HG02759 (cell line): ENCODE measurements around the gene ADAMTS17.
A peak's percentile ranks its signal among the peaks of the same experiment; 100 is the strongest.
"Not testable (repeated sequence)": the region's sequence is repeated elsewhere in the genome, so short reads cannot be mapped to it uniquely, and the experiment has no call there.

Experiments
- ATAC-seq: cut with Tn5 transposase; IDR thresholded peaks from one replicate; pipeline ENCODE4 v1.9.1; 2021; ENCODE audit warnings: mild to moderate bottlenecking, moderate library complexity; ENCODE audit not compliant: unreplicated experiment

Gene ADAMTS17

GRCh38 chr15:99929266-99929665, 412.5 kb downstream of the ADAMTS17 start:
- ATAC-seq = no peak

DNA sequence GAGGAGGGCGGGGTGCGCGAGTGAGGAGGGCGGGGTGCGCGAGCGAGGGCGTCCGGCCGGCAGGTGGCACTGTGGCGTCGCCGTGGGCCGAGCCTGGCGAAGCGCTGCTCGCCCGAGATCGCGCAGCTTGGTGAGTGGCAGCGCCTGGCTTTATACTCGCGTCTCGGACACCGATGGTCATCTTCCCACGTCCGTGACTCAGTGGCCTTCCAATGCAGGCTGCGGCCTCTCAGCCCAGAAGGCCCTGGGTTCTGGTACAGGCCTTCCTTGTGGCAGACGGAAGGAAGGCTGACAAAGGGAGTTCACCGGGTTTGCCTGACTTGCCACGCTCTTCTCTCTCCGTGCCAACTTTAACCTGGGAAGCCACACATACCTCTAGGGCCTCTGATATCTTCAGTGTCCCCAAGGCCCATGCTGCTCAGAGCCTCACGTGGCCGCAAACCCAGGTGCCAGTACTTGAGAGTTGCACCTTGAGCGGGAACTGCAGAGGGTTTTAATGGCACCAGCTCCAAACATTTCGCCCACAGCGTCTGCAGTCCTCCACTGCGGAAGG, 413.3 kb downstream of the ADAMTS17 start:
- peak; percentile 95 for ATAC-seq

- ATAC-seq = not testable (repeated sequence)
Measured at GRCh38 chr15:99926532-99926931, 415.2 kb downstream of the ADAMTS17 start.

DNA sequence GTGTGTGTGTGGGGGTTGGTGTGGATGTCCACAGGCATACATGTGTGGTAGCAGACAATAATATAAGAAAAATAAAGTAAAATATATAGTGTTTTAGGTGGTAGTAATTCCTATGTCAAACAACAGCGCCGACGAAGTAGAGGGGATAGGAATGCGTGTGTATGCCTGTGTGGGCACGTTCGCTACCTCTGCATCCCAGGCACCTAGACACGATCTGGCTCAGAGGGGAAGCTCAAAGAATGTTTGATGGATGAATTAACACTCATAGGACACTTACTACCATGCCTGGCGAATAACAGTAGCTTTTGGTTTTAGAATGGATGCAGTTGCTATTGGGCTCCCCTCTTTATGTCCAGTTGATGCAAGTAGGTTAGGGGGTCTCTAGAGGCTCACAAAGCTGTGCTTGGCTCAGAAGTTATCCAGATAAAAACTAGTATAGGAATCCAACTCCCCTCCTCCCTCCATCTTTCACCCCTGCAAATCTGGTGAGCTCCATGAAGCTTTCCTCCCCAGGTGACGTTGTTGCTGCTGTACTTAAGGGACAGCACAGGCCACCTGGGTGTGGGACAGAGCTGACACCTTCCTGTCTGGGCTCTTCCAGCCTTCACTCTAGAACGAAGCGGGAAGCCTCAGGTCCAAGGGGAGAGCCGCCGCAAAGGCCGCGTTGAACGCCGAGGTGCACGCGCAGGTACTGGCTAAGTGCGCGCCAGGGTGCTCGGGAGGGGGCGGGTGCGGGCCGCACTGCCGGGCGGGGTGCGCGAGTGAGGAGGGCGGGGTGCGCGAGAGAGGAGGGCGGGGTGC, 415.9 kb downstream of the ADAMTS17 start:
- ATAC-seq = peak; percentile 52

GRCh38 chr15:99923711-99924110, 418.1 kb downstream of the ADAMTS17 start:
- ATAC-seq = no peak
